Neural cell (in vitro differentiated cells): ENCODE results near the gene UBE2H. TPM values are rescaled to one million over a fixed set of nuclear protein-coding genes. Genes with fewer than 3 reads are reported as not detected.
"Not testable (repeated sequence)": the region's sequence is repeated elsewhere in the genome, so short reads cannot be mapped to it uniquely, and the experiment has no call there.

Experiments
- H2AFZ ChIP-seq: fragments of 200-600, 300-800 bp; sonication (generic), shearing (Covaris generic); 2 replicates; pipeline ENCODE4 v1.6.0; 2014; ENCODE audit warnings: low read depth, mild to moderate bottlenecking, antibody characterized with exemption, low read length, moderate library complexity
- H3F3A ChIP-seq: fragments of 200-600 bp; shearing (Covaris generic); 2 replicates; pipeline ENCODE4 v1.6.1; 2016; ENCODE audit warnings: mild to moderate bottlenecking, moderate library complexity, mixed read lengths, antibody characterized with exemption, low read length; ENCODE audit not compliant: insufficient read depth, poor library complexity, severe bottlenecking
- H3K27ac ChIP-seq: fragments of 200-600, 300-800 bp; sonication (generic), shearing (Covaris generic); 2 replicates; pipeline ENCODE4 v1.5.1; 2014; ENCODE audit warnings: mild to moderate bottlenecking, low read length, moderate library complexity
- H3K27me3 ChIP-seq: fragments of 300-800, 200-600 bp; sonication (generic), shearing (Covaris generic); 2 replicates; pipeline ENCODE4 v1.6.0; 2014; ENCODE audit warnings: mild to moderate bottlenecking, low read depth, low read length, moderate library complexity; ENCODE audit not compliant: insufficient read depth
- H3K36me3 ChIP-seq: fragments of 300-800, 200-600 bp; sonication (generic), shearing (Covaris generic); 2 replicates; pipeline ENCODE4 v1.5.1; 2014; ENCODE audit warnings: mild to moderate bottlenecking, antibody characterized with exemption, low read length, moderate library complexity; ENCODE audit not compliant: insufficient read depth
- H3K4me2 ChIP-seq: fragments of 300-800, 200-600 bp; sonication (generic), shearing (Covaris generic); 2 replicates; pipeline ENCODE4 v1.6.0; 2014; ENCODE audit warnings: mild to moderate bottlenecking, low read length
- H3K4me3 ChIP-seq: fragments of 300-800, 200-600 bp; sonication (generic), shearing (Covaris generic); 2 replicates; pipeline ENCODE4 v1.5.1; 2014; ENCODE audit warnings: mild to moderate bottlenecking, low read length, moderate library complexity
- H3K79me2 ChIP-seq: fragments of 200-600 bp; shearing (Covaris generic); replicated peaks from 2 replicates; pipeline ENCODE4 v1.6.0; 2014; ENCODE audit warnings: mild to moderate bottlenecking, low read length, moderate library complexity; ENCODE audit not compliant: insufficient read depth
- H3K9ac ChIP-seq: fragments of 300-800, 200-600 bp; sonication (generic), shearing (Covaris generic); 2 replicates; pipeline ENCODE4 v1.6.1; 2016; ENCODE audit warnings: mild to moderate bottlenecking, low read length, mixed read lengths
- H3K9me2 ChIP-seq: fragments of 200-600 bp; shearing (Covaris generic); 2 replicates; pipeline ENCODE4 v1.6.1; 2016; ENCODE audit warnings: mild to moderate bottlenecking, low read length, mixed read lengths; ENCODE audit not compliant: insufficient read depth
- H3K9me3 ChIP-seq: fragments of 200-600, 300-800 bp; sonication (generic), shearing (Covaris generic); 2 replicates; pipeline ENCODE4 v1.6.1; 2016; ENCODE audit warnings: mild to moderate bottlenecking, mixed run types, low read length, moderate library complexity, mixed read lengths
- H4K20me1 ChIP-seq: fragments of 200-600 bp; shearing (Covaris generic); 2 replicates; pipeline ENCODE4 v1.6.1; 2016; ENCODE audit warnings: mild to moderate bottlenecking, mixed run types; ENCODE audit not compliant: insufficient read depth
- CTCF ChIP-seq: fragments of 450-650 bp; IDR thresholded peaks from 2 replicates; pipeline ENCODE4 v1.5.1; 2014; ENCODE audit warnings: antibody characterized with exemption, mild to moderate bottlenecking, moderate library complexity; ENCODE audit not compliant: poor library complexity, severe bottlenecking
- EP300 ChIP-seq: fragments of 450-650 bp; conservative IDR thresholded peaks from 2 replicates; pipeline ENCODE4 v1.6.1; 2014; ENCODE audit warnings: antibody characterized with exemption, mild to moderate bottlenecking, moderate library complexity; ENCODE audit not compliant: poor library complexity, severe bottlenecking
- EZH2 ChIP-seq: fragments of 200-600, 300-800 bp; shearing (Covaris generic), sonication (generic); IDR thresholded peaks from 2 replicates; pipeline ENCODE4 v1.6.1; 2014; ENCODE audit warnings: antibody characterized with exemption, low read length, borderline replicate concordance, mild to moderate bottlenecking; ENCODE audit not compliant: insufficient read depth, poor library complexity, severe bottlenecking
- MXI1 ChIP-seq: fragments of 450-650 bp; conservative IDR thresholded peaks from 2 replicates; pipeline ENCODE4 v1.6.1; 2014; ENCODE audit warnings: antibody characterized with exemption, mild to moderate bottlenecking; ENCODE audit not compliant: poor library complexity, severe bottlenecking
- POLR2AphosphoS5 ChIP-seq: IDR thresholded peaks from 2 replicates; pipeline ENCODE4 v1.6.1; 2012
- RAD21 ChIP-seq: fragments of 450-650 bp; conservative IDR thresholded peaks from 2 replicates; pipeline ENCODE4 v1.6.1; 2014; ENCODE audit warnings: antibody characterized with exemption, mild to moderate bottlenecking, moderate library complexity
- SMC3 ChIP-seq: fragments of 450-650 bp; conservative IDR thresholded peaks from 2 replicates; pipeline ENCODE4 v1.6.1; 2014; ENCODE audit warnings: antibody characterized with exemption, mild to moderate bottlenecking, moderate library complexity; ENCODE audit not compliant: poor library complexity
- TAF1 ChIP-seq: IDR thresholded peaks from 2 replicates; pipeline ENCODE4 v1.6.1; 2012; ENCODE audit warnings: low read depth
- polyA plus RNA-seq: library from polyadenylated mRNA; depleted of rRNA; stranded (reverse); fragments of >200 nt; gene quantifications from 2 replicates; pipeline ENCODE4 v1.2.3, GENCODE V29; 2014
- TF ChIP-seq, protein P1 (sequence below): IDR thresholded peaks from 2 replicates; pipeline ENCODE4 v1.6.1; 2012; ENCODE audit warnings: borderline replicate concordance

Gene UBE2H
- polyA plus RNA-seq, 1 donor from 2014 or later = 96.1 TPM

DNA sequence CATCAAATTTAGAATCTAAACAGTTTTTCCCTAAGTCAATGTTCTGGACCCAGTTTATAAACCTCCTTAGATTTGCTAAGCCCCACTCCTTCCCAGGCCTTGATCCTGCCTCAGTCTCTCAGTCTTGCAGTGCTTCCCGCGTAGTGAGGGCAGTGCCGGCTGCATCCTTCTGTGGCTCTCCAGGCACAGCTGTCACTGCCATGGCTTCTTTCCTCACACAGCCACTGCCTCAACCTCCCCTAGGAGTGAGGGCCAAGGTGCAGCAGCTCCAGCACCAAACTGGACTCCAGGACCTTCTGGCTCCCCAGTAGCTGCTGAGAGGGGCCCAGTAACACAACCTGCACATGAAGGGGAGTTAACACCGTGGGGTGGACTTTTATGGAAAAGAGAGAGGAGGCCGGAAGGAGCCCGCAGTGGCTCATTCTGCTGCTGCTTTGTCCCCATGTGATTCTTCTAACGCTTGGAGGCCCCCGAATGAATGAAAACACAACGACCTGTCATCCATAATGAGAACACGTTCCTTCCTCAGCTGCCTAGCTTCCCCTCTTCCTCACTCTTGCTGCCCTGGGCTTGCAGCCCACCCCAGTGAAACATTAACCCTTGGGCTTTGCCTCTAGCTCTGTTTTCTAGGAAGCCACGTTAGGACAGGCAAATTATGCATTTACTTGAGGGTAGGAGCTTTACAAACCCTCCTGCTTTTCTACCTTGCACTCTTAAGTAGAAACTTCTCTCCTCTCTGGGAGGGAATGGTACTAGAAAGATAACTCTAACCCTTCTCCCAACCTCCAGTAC is 16.0 kb upstream of the UBE2H start (continued):
- no peak for TF ChIP-seq RAD21

- not testable (repeated sequence) for H3K9me2 ChIP-seq, H3K9ac ChIP-seq, H3K9me3 ChIP-seq, H3K4me2 ChIP-seq, H3K36me3 ChIP-seq, H3K27ac ChIP-seq, H3K4me3 ChIP-seq, H3F3A ChIP-seq, H3K27me3 ChIP-seq, H4K20me1 ChIP-seq, H3K79me2 ChIP-seq, H2AFZ ChIP-seq
Measured at GRCh38 chr7:129960204-129960475, 7.4 kb upstream of the UBE2H start.

DNA sequence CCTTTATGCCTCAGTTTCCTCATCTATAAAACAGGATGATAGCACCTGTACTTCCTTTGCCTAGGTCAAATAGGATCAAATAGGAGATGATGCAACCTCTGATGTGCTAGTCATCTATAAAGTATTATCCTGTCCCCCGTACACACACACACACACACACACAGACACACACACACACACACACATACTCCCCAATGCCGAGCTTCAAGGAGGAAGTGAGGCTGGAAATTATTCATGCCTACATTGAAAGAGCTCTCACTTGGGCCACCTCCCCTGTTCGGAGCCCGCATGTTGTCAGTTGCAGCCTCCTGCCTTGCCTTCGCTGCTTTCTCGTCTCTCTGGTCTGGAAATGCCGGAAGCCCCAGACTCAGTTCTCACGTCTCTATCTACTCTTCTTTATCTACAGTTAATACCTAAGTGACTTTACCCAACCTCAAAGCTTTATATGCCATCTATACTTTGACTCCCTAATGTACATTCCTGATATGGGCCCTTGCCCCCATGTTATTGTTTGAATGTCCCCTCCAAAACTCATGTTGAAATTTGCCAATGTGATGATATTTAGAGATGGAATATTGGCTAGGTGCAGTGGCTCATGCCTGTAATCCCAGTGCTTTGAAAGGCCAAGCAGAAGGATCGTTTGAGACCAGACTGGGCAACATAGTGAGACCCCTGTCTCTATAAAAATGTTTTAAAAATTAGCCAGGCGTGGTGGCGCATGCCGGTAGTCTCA is 6.9 kb upstream of the UBE2H start:
- Histone ChIP-seq H3K9me3 (no peaks in the 10 kb centered on the region), H4K20me1 (no peaks in the 10 kb centered on the region), H3K9ac (no peak overlapping the region), H3K27ac (no peak overlapping the region), H3K36me3 (no peaks in the 10 kb centered on the region), H2AFZ (no peak overlapping the region), H3K27me3 (no peaks in the 10 kb centered on the region), H3K4me3 (no peak overlapping the region), H3K9me2 (no peaks in the 10 kb centered on the region), H3K4me2 (no peak overlapping the region), H3F3A (no peaks in the 10 kb centered on the region), H3K79me2 (no peaks in the 10 kb centered on the region)
- TF ChIP-seq MXI1 (no peak), CTCF (no peak), EZH2 (no peak)

- H3K4me2 ChIP-seq = no peak overlapping the region
- no peak overlapping the region for H3K27ac ChIP-seq
- no peaks in the 10 kb centered on the region for H3K36me3 ChIP-seq
- no peaks in the 10 kb centered on the region for H3F3A ChIP-seq
- H3K9me3 ChIP-seq = no peaks in the 10 kb centered on the region
- H4K20me1 ChIP-seq = no peaks in the 10 kb centered on the region
- H3K27me3 ChIP-seq = no peaks in the 10 kb centered on the region
- H3K79me2 ChIP-seq = no peaks in the 10 kb centered on the region
- no peaks in the 10 kb centered on the region for H3K9me2 ChIP-seq
- H3K9ac ChIP-seq = no peak overlapping the region
- TF ChIP-seq MXI1 (no peak), POLR2AphosphoS5 (no peak), EZH2 (no peak), TAF1 (no peak), CTCF (no peak), RAD21 (no peak), EP300 (no peak), SMC3 (no peak)
- TF ChIP-seq, protein P1, sequence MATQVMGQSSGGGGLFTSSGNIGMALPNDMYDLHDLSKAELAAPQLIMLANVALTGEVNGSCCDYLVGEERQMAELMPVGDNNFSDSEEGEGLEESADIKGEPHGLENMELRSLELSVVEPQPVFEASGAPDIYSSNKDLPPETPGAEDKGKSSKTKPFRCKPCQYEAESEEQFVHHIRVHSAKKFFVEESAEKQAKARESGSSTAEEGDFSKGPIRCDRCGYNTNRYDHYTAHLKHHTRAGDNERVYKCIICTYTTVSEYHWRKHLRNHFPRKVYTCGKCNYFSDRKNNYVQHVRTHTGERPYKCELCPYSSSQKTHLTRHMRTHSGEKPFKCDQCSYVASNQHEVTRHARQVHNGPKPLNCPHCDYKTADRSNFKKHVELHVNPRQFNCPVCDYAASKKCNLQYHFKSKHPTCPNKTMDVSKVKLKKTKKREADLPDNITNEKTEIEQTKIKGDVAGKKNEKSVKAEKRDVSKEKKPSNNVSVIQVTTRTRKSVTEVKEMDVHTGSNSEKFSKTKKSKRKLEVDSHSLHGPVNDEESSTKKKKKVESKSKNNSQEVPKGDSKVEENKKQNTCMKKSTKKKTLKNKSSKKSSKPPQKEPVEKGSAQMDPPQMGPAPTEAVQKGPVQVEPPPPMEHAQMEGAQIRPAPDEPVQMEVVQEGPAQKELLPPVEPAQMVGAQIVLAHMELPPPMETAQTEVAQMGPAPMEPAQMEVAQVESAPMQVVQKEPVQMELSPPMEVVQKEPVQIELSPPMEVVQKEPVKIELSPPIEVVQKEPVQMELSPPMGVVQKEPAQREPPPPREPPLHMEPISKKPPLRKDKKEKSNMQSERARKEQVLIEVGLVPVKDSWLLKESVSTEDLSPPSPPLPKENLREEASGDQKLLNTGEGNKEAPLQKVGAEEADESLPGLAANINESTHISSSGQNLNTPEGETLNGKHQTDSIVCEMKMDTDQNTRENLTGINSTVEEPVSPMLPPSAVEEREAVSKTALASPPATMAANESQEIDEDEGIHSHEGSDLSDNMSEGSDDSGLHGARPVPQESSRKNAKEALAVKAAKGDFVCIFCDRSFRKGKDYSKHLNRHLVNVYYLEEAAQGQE = no peak
- H3K4me3 ChIP-seq = no peak overlapping the region
- no peak overlapping the region for H2AFZ ChIP-seq
Measured at GRCh38 chr7:129958643-129959470, 6.1 kb upstream of the UBE2H start.
